GM12878 (cell line): ENCODE data around the gene BMAL2. TPM values are rescaled to one million over a fixed set of nuclear protein-coding genes. Genes with fewer than 3 reads are reported as not detected.
A peak's percentile ranks its signal among the peaks of the same experiment; 100 is the strongest.

ENCODE experiments used
- ATAC-seq: fragments of 200-7000 bp; cut with Tn5 transposase; 3 replicates; pipeline ENCODE4 v1.9.1; 2020; ENCODE audit warnings: mild to moderate bottlenecking, moderate library complexity
- BruUV-seq: library from RNA; stranded (reverse); fragments of 400-500 nt; replicated peaks from 2 replicates; lab custom pipeline; 2021; lab: Mats Ljungman, UMichigan
- CTCF ChIA-PET: fragments of 300-600 bp; sonication (Branson Sonifier 250); formaldehyde crosslinking; extraction: SDS; loops from one replicate; lab custom pipeline; 2021; ENCODE audit warnings: inconsistent platforms; lab: Yijun Ruan, JAX
- POLR2A ChIA-PET: fragments of 350-600 bp; formaldehyde crosslinking; extraction: SDS; loops from one replicate; lab custom pipeline; 2021; ENCODE audit warnings: inconsistent platforms; lab: Charles Lee
- RAD21 ChIA-PET: fragments of 300-600 bp; sonication (Branson Sonifier 250); formaldehyde crosslinking; loops from one replicate; lab custom pipeline; 2023; ENCODE audit warnings: antibody characterized with exemption; ENCODE audit not compliant: unreplicated experiment; lab: Charles Lee
- SMC1A ChIA-PET: fragments of 300-600 bp; sonication (Branson Sonifier 250); formaldehyde crosslinking; loops from one replicate; lab custom pipeline; 2023; ENCODE audit not compliant: unreplicated experiment, uncharacterized antibody; lab: Charles Lee
- DNase-seq: peaks from one replicate; pipeline ENCODE4 v3.0.0-alpha.2; 2011; ENCODE audit warnings: low read depth, low spot score
- FAIRE-seq: peaks from 3 replicates; lab custom pipeline; 2011; peaks lifted over from hg19 to GRCh38; lab: Jason Lieb, UNC
- H2AFZ ChIP-seq: 2 replicates; pipeline ENCODE4 v1.6.0; 2011; ENCODE audit warnings: low read depth, low read length, control low read depth; ENCODE audit not compliant: control insufficient read depth
- H3K27ac ChIP-seq: 2 replicates; pipeline ENCODE4 v1.5.1; 2011; ENCODE audit warnings: control low read depth; ENCODE audit not compliant: control insufficient read depth, insufficient read depth
- H3K27me3 ChIP-seq, 2 experiments: replicated peaks in 1 of 2; 2 replicates each; pipeline versions ENCODE4 v1.6.0 to v1.6.1; 2011; ENCODE audit warnings: low read length in 1 of 2; ENCODE audit not compliant: control insufficient read depth in 2 of 2, insufficient read depth in 2 of 2
- H3K36me3 ChIP-seq, 2 experiments: 2 replicates each; pipeline ENCODE4 v1.5.1; 2011; ENCODE audit warnings: low read length in 1 of 2; ENCODE audit not compliant: control insufficient read depth in 2 of 2, insufficient read depth in 2 of 2
- H3K4me1 ChIP-seq: 2 replicates; pipeline ENCODE4 v1.6.1; 2011; ENCODE audit warnings: mild to moderate bottlenecking, low read length, moderate library complexity, mixed read lengths; ENCODE audit not compliant: control insufficient read depth, insufficient read depth
- H3K4me2 ChIP-seq: 2 replicates; pipeline ENCODE4 v1.6.0; 2011; ENCODE audit warnings: control low read depth; ENCODE audit not compliant: control insufficient read depth, insufficient read depth
- H3K4me3 ChIP-seq: fragments of 200-600 bp; sonication (generic); 2 replicates; pipeline ENCODE4 v1.5.1; 2016
- H3K79me2 ChIP-seq: 2 replicates; pipeline ENCODE4 v1.6.0; 2011; ENCODE audit warnings: low read length; ENCODE audit not compliant: control insufficient read depth, insufficient read depth
- H3K9ac ChIP-seq: 2 replicates; pipeline ENCODE4 v1.8.0; 2011; ENCODE audit warnings: low read length, control low read depth, mixed read lengths; ENCODE audit not compliant: control insufficient read depth, insufficient read depth
- H3K9me3 ChIP-seq: replicated peaks from 3 replicates; pipeline ENCODE4 v1.5.1; 2011; ENCODE audit warnings: mild to moderate bottlenecking, low read length; ENCODE audit not compliant: control insufficient read depth, insufficient read depth
- H4K20me1 ChIP-seq: 2 replicates; pipeline ENCODE4 v1.6.0; 2011; ENCODE audit not compliant: control insufficient read depth, insufficient read depth
- ASH2L ChIP-seq: fragments of 300-600, 200-600 bp; sonication (generic); IDR thresholded peaks from 2 replicates; pipeline ENCODE4 v1.6.1; 2017; ENCODE audit warnings: low read depth, mild to moderate bottlenecking, borderline replicate concordance
- BCL3 ChIP-seq: IDR thresholded peaks from 2 replicates; pipeline ENCODE4 v1.6.1; 2011; ENCODE audit warnings: borderline replicate concordance, low read depth, mild to moderate bottlenecking, moderate library complexity, low read length; ENCODE audit not compliant: insufficient read depth, poor library complexity, severe bottlenecking
- CBFB ChIP-seq: IDR thresholded peaks from 2 replicates; pipeline ENCODE4 v1.6.1; 2016; ENCODE audit warnings: antibody characterized with exemption, low read depth
- CBX3 ChIP-seq: fragments of 200-600 bp; sonication (generic); IDR thresholded peaks from 2 replicates; pipeline ENCODE4 v1.6.1; 2016; ENCODE audit warnings: low read depth, borderline replicate concordance
- CEBPB ChIP-seq, 2 experiments: fragments of 150-350 bp in 1 of 2; IDR thresholded peaks; 2 replicates each; pipeline ENCODE4 v1.6.1; 2012 to 2014; ENCODE audit warnings: low read depth in 2 of 2, low read length in 2 of 2, borderline replicate concordance in 1 of 2, inconsistent platforms in 1 of 2
- HDGF ChIP-seq: fragments of 450-650 bp; IDR thresholded peaks from 2 replicates; pipeline ENCODE4 v1.6.1; 2016; ENCODE audit warnings: antibody characterized with exemption
- IRF5 ChIP-seq: fragments of 450-650 bp; IDR thresholded peaks from 2 replicates; pipeline ENCODE4 v1.6.1; 2017; ENCODE audit warnings: borderline replicate concordance
- JUNB ChIP-seq: IDR thresholded peaks from 2 replicates; pipeline ENCODE4 v1.6.1; 2016; ENCODE audit warnings: antibody characterized with exemption, mild to moderate bottlenecking
- KDM1A ChIP-seq: fragments of 200-600 bp; sonication (generic); IDR thresholded peaks from 2 replicates; pipeline ENCODE4 v1.6.1; 2016; ENCODE audit warnings: borderline replicate concordance
- MTA2 ChIP-seq: fragments of 450-650 bp; IDR thresholded peaks from 2 replicates; pipeline ENCODE4 v1.6.1; 2016; ENCODE audit warnings: low read depth, mild to moderate bottlenecking, moderate library complexity
- NBN ChIP-seq: fragments of 450-650 bp; IDR thresholded peaks from 2 replicates; pipeline ENCODE4 v1.6.1; 2016
- NFYB ChIP-seq: IDR thresholded peaks from 2 replicates; pipeline ENCODE4 v1.6.1; 2011; ENCODE audit warnings: low read depth, mild to moderate bottlenecking, low read length, improper control_type of control experiment, moderate library complexity; ENCODE audit not compliant: insufficient read depth
- PAX5 ChIP-seq: IDR thresholded peaks from 2 replicates; pipeline ENCODE4 v1.6.1; 2011; ENCODE audit warnings: low read depth, low read length, borderline replicate concordance
- POLR2A ChIP-seq: IDR thresholded peaks from 2 replicates; pipeline ENCODE4 v1.6.1; 2011; ENCODE audit warnings: low read depth, mild to moderate bottlenecking, low read length
- RELB ChIP-seq: fragments of 450-650 bp; IDR thresholded peaks from 2 replicates; pipeline ENCODE4 v1.6.1; 2017; ENCODE audit warnings: low read depth, mild to moderate bottlenecking, moderate library complexity
- SMAD5 ChIP-seq: IDR thresholded peaks from 2 replicates; pipeline ENCODE4 v1.6.1; 2016; ENCODE audit warnings: antibody characterized with exemption, low read depth
- SPI1 ChIP-seq: IDR thresholded peaks from 2 replicates; pipeline ENCODE4 v1.6.1; 2011; ENCODE audit warnings: low read depth, mild to moderate bottlenecking, low read length, moderate library complexity, borderline replicate concordance; ENCODE audit not compliant: insufficient read depth
- ZNF384 ChIP-seq: IDR thresholded peaks from 2 replicates; pipeline ENCODE4 v1.6.1; 2012; ENCODE audit warnings: low read depth, mild to moderate bottlenecking, low read length, improper control_type of control experiment, borderline replicate concordance
- ZNF622 ChIP-seq: fragments of 450-650 bp; IDR thresholded peaks from 2 replicates; pipeline ENCODE4 v1.6.1; 2017; ENCODE audit warnings: mild to moderate bottlenecking, inconsistent platforms
- ZZZ3 ChIP-seq: IDR thresholded peaks from 2 replicates; pipeline ENCODE4 v1.6.1; 2011; ENCODE audit warnings: low read depth; ENCODE audit not compliant: control insufficient read depth, insufficient read length
- WGBS: methylation state at CpG from one replicate; pipeline ENCODE4 v1.1.6; 2016; ENCODE audit warnings: low lambda C conversion rate; ENCODE audit not compliant: insufficient replicate concordance, insufficient coverage; ENCODE audit errors: missing lambda C conversion rate; 5-methylcytosine and 5-hydroxymethylcytosine counted together
- in situ Hi-C: fragments of 300-500 bp; cut with MboI; formaldehyde crosslinking; loops from 9 replicates; pipeline ENCODE4 v1.14.3; 2018; ENCODE audit warnings: mixed read lengths
- intact Hi-C: fragments of 100-400 bp; cut with micrococcal nuclease; formaldehyde crosslinking; loops from one replicate; pipeline ENCODE4 v1.14.2; 2022; ENCODE audit not compliant: unreplicated experiment
- polyA plus RNA-seq, 11 experiments: library from polyadenylated mRNA; depleted of rRNA in 4 of 11; unstranded in 6 of 11; stranded (reverse) in 5 of 11; fragments of >200 nt; fragmentation: Nextera tagmentation in 4 of 11; fragmentation: Illumina TruSeq in 1 of 11; extraction: Ambion mirVana in 4 of 11; extraction: Trizol in 1 of 11; gene quantifications; 1 replicate in 1 of 11; 2 replicates in 10 of 11; pipeline versions ENCODE4 v1.2.1 to v1.2.3, GENCODE V29; 2011 to 2016; ENCODE audit warnings: inconsistent platforms in 2 of 11, missing spikeins in 2 of 11, low read depth in 1 of 11
- total RNA-seq, 4 experiments: library from RNA; depleted of rRNA in 3 of 4; stranded (reverse); fragments of >200 nt in 3 of 4; fragmentation: Illumina TruSeq in 1 of 4; extraction: Trizol in 1 of 4; gene quantifications; 2 replicates each; pipeline versions ENCODE4 v1.2.1 to v1.2.3, GENCODE V29; 2013 to 2021

Gene BMAL2
- total and polyA plus RNA-seq, 10 of the 15 experiments (the other 5 are each of a cell fraction or from before 2014, with no cell fraction given): 7.9 to 53.6 (median 35.5) TPM

GRCh38 chr12:27333403-27334009 lies 870 bp downstream of the BMAL2 start:
- ATAC-seq (peak; percentile 41), DNase-seq (no peak), FAIRE-seq (no peak)
- no peaks in the 10 kb centered on the region for H4K20me1 ChIP-seq
- peaks cover 68% of the 10 kb centered on the region for H3K79me2 ChIP-seq
- intact Hi-C loops: loop anchor here (2.0 to 5.0 kb wide), 2 partner anchors 51 to 369 kb away; no protein-coding TSS in a partner anchor
- peak overlapping the region; percentile 85 for H3K4me3 ChIP-seq
- in situ Hi-C loops: no loop called here
- H3K36me3 ChIP-seq: no peaks in the 10 kb centered on the region
- SMC1A ChIA-PET: interaction anchor here (0.6 to 20.9 kb wide), 18 partner anchors 9 to 467 kb away, joined by 3 to 207 read pairs (median 4); partner anchors contain the start of gene STK38L
- peaks cover 46% of the 10 kb centered on the region for H3K4me1 ChIP-seq
- peak overlapping the region; percentile 91 for H3K9ac ChIP-seq
- peak overlapping the region; percentile 90 for H3K4me2 ChIP-seq
- RAD21 ChIA-PET: interaction anchor here (0.9 to 5.5 kb wide), 19 partner anchors 9 to 269 kb away, joined by 3 to 36 read pairs (median 4); no protein-coding TSS in a partner anchor
- CTCF ChIA-PET: interaction anchor here (1.1 to 2.4 kb wide), 9 partner anchors 9 to 371 kb away, joined by 3 to 17 read pairs (median 4); no protein-coding TSS in a partner anchor
- no peaks in the 10 kb centered on the region for H3K9me3 ChIP-seq
- 0% methylated on average over 37 of the region's 40 CpGs for WGBS
- H3K27ac ChIP-seq: peak overlapping the region; percentile 89
- POLR2A ChIA-PET: interaction anchor here (0.6 to 4.1 kb wide), 10 partner anchors 9 to 331 kb away, joined by 3 to 20 read pairs (median 4); partner anchors contain the start of gene STK38L
- H3K27me3 ChIP-seq: no peaks in the 10 kb centered on the region
- BruUV-seq: no TSS peak
- peak overlapping the region; percentile 73 for H2AFZ ChIP-seq
- no peak for TF ChIP-seq MTA2
- no peak for TF ChIP-seq ZNF622
- no peak for TF ChIP-seq CEBPB (IDR thresholded peaks at IDR 0.05; ENCODE audit: borderline replicate concordance in 1 of 2, low read depth in 2 of 2, low read length in 2 of 2)
- TF ChIP-seq PAX5: no peak
- TF ChIP-seq JUNB: no peak
- no peak for TF ChIP-seq ZNF384
- no peak for TF ChIP-seq ASH2L
- no peak for TF ChIP-seq SMAD5
- no peak for TF ChIP-seq CBX3
- no peak for TF ChIP-seq HDGF
- TF ChIP-seq IRF5: no peak
- no peak for TF ChIP-seq BCL3
- TF ChIP-seq POLR2A: 0 out of 2 replicates have a peak, but pooled peaks have one; percentile 9
- no peak for TF ChIP-seq RELB
- peak; percentile 9; the same call in 1 of the 2 replicates for TF ChIP-seq NBN
- TF ChIP-seq SPI1: peak; percentile 37; the same call in 1 of the 2 replicates
- TF ChIP-seq ZZZ3: no peak
- TF ChIP-seq KDM1A: no peak
- TF ChIP-seq NFYB: no peak
- TF ChIP-seq CBFB: no peak
